H54 (cell line): ENCODE data around the gene SLC25A48.
"Not testable (repeated sequence)": the region's sequence is repeated elsewhere in the genome, so short reads cannot be mapped to it uniquely, and the experiment has no call there.

Experiments
- DNase-seq: peaks from one replicate; pipeline ENCODE4 v3.0.0; 2011; ENCODE audit warnings: low spot score, mixed read lengths; ENCODE audit not compliant: insufficient read length
- FAIRE-seq: peaks from 3 replicates; lab custom pipeline; 2011; peaks lifted over from hg19 to GRCh38; lab: Jason Lieb, UNC
- POLR2A ChIP-seq: IDR thresholded peaks from 2 replicates; pipeline ENCODE4 v1.6.1; 2011; ENCODE audit warnings: low read depth, mild to moderate bottlenecking, low read length

The SLC25A48 gene

GRCh38 chr5:135833961-135834638 is 363 bp upstream of the SLC25A48 start:
- no peak for TF ChIP-seq POLR2A
- no peak for FAIRE-seq
- no peak for DNase-seq

- TF ChIP-seq POLR2A, result no peak
- FAIRE-seq (no peak), DNase-seq (no peak)
Measured at GRCh38 chr5:135835766-135836165, 1.3 kb downstream of the SLC25A48 start.

GRCh38 chr5:135838395-135838794 is 3.9 kb downstream of the SLC25A48 start:
- DNase-seq, FAIRE-seq: not testable (repeated sequence)

DNA sequence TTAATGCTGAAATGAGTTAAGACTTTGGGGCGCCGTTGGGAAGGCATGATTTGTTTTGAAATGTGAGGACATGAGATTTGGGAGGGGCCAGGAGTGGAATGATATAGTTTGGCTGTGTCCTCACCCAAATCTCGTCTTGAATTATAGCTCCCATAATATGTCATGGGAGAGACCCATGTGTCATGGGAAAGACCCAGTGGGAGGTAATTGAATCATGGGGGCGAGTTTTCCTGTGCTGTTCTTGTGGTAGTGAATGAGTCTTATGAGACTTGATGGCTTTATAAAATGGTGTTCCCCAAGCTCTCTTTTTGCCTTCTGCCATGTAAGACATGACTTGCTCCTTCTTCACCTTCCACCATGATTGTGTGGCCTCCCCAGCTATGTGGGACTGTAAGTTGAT is 5.1 kb downstream of the SLC25A48 start:
- DNase-seq, result no peak
- no peak for TF ChIP-seq POLR2A
- FAIRE-seq, result no peak

DNA sequence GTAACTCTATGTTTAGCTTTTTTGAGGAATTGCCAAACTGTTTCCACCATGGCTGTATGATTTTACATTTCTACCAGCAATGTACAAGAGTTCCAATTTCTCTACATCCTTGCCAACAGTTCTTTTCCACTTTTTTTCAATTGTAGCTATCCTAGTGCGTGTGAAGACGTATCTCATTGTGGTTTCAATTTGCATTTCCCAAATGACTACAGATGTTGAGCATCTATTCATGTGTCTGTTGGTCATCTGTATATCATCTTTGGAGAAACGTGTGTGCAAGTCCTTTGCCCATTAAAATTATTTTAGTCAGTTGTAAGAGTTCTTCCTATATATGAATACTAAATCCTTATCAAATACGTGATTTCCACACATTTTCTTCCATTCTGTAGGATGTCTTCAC is 6.5 kb downstream of the SLC25A48 start:
- TF ChIP-seq POLR2A, result no peak
- no peak for FAIRE-seq
- DNase-seq, result no peak

DNA sequence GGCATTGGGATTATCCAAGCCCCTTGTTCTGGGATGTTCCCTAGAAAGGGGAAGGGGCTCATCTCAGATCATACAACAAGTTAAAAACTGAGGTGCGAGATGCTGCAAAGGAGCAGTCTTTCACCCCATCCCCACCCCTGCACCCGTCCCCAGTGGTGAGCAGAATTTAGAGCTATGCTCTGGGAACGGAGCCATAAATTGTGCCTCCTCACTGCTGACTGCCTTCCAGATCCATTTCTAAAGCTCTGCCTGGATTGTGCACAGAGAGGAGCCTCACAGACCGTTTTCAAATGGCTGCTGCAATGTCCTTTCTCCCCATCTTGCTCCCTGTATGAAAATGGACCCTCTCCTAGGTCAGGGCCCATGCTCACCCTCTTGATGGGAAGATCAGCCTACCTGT is 8.3 kb downstream of the SLC25A48 start:
- no peak for FAIRE-seq

GRCh38 chr5:135843571-135844337 is 9.3 kb downstream of the SLC25A48 start:
- no peak for FAIRE-seq
- DNase-seq, result no peak
- no peak for TF ChIP-seq POLR2A

More for the DNA sequence above, 8.3 kb downstream of the SLC25A48 start:
- TF ChIP-seq POLR2A, result no peak
- no peak for DNase-seq

- DNase-seq (no peak), FAIRE-seq (no peak)
- no peak for TF ChIP-seq POLR2A
Measured at GRCh38 chr5:135846311-135846710, 11.8 kb downstream of the SLC25A48 start.

DNA sequence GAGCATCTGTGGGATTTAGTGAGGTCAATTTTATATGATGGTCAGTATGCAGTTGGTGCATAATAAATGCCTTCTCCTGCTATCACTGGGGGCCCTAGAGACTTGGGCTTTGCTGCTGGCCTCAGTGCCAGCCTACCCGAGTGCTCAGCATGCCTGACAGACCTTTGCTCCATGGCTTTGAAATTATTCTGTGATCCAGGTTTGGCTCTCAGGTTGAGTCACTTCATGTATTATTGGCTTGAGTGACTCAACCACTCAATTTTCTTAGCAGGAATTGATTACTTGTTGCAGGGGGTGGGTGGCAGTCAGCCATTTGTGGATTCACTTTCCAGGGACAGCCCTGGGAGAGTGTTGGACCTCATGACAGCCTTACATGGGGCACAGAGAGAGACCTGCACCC is 13.5 kb downstream of the SLC25A48 start:
- no peak for TF ChIP-seq POLR2A
- FAIRE-seq (no peak), DNase-seq (no peak)

GRCh38 chr5:135850231-135850630 is 15.8 kb downstream of the SLC25A48 start:
- no peak for FAIRE-seq
- no peak for DNase-seq
- TF ChIP-seq POLR2A, result no peak

GRCh38 chr5:135850671-135851070 is 16.2 kb downstream of the SLC25A48 start:
- FAIRE-seq (no peak), DNase-seq (no peak)
- TF ChIP-seq POLR2A, result no peak

- no peak for TF ChIP-seq POLR2A
- DNase-seq, result no peak
- FAIRE-seq, result no peak
Measured at GRCh38 chr5:135851186-135851914, 16.9 kb downstream of the SLC25A48 start.

GRCh38 chr5:135851915-135852845 is 17.7 kb downstream of the SLC25A48 start:
- no peak for DNase-seq
- FAIRE-seq, result no peak
- TF ChIP-seq POLR2A, result no peak

- FAIRE-seq (no peak), DNase-seq (no peak)
- no peak for TF ChIP-seq POLR2A
Measured at GRCh38 chr5:135857630-135858311, 23.3 kb downstream of the SLC25A48 start.

DNA sequence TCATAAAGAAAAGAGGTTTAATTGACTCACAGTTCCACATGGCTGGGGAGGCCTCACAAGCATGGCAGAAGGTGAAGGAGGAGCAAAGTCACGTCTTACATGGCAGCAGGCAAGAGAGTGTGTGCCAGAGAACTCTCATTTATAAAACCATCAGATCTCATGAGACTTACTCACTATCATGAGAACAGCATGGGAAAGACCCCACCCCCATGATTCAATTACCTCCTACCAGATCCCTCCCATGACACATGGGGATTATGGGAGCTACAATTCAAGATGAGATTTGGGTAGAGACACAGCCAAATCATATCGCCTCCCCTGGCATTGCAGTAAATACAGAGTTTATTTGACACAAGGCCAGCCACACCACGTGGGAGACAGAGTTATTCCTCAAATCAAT is 24.7 kb downstream of the SLC25A48 start:
- not testable (repeated sequence) for DNase-seq, FAIRE-seq
